Pancreas (tissue), 10 donors: ENCODE results near the gene ATL1. TPM values are rescaled to one million over a fixed set of nuclear protein-coding genes. Genes with fewer than 3 reads are reported as not detected.
"Not testable (repeated sequence)": the region's sequence is repeated elsewhere in the genome, so short reads cannot be mapped to it uniquely, and the experiment has no call there.

Experiments
- ATAC-seq, 4 donors: fragments of 200-7000 bp; cut with Tn5 transposase; one replicate each; pipeline versions ENCODE4 v1.8.0 to v1.9.1; 2020; ENCODE audit warnings: mild to moderate bottlenecking in 4 of 4, moderate library complexity in 4 of 4
- DNase-seq, 6 donors: peaks; one replicate each; pipeline ENCODE4 v3.0.0-alpha.2; 2020
- FAIRE-seq: peaks from 2 replicates; lab custom pipeline; 2012; peaks lifted over from hg19 to GRCh38; lab: Jason Lieb, UNC
- H3K27ac ChIP-seq, 4 donors: fragments of 200-600 bp; sonication (generic); 1 replicate in 3 of 4; 2 replicates in 1 of 4; pipeline versions ENCODE4 v1.5.0 to v1.8.0; 2020
- H3K27me3 ChIP-seq, 4 donors: fragments of 200-600 bp; one replicate each; pipeline ENCODE4 v1.8.0; 2021
- H3K36me3 ChIP-seq, 3 donors: fragments of 200-600 bp; sonication (generic) in 1 of 3; one replicate each; pipeline versions ENCODE4 v1.5.0 to v1.8.0; 2020 to 2021
- H3K4me1 ChIP-seq, 3 donors: fragments of 200-600 bp; one replicate each; pipeline ENCODE4 v1.8.0; 2021
- H3K4me3 ChIP-seq, 4 donors: fragments of 200-600 bp; sonication (generic) in 2 of 4; one replicate each; pipeline versions ENCODE4 v1.5.0 to v1.8.0; 2020 to 2021
- H3K9me3 ChIP-seq, 4 donors: fragments of 200-600 bp; one replicate each; pipeline ENCODE4 v1.8.0; 2021
- CTCF ChIP-seq, 4 donors: fragments of 200-600 bp; sonication (generic) in 3 of 4; IDR thresholded peaks; one replicate each; pipeline versions ENCODE4 v1.5.0 to v1.8.0; 2021; ENCODE audit warnings: antibody characterized with exemption in 4 of 4
- WGBS, 2 donors: extraction: QIAGEN DNeasy Blood & Tissue Kit; methylation state at CpG; one replicate each; pipeline ENCODE4 v1.1.7; 2013; 5-methylcytosine and 5-hydroxymethylcytosine counted together
- intact Hi-C, 3 donors: fragments of 100-400 bp; cut with DNase I; formaldehyde crosslinking; loops; one replicate each; pipeline versions ENCODE4 v1.11.1 to v1.14.2; 2022
- polyA plus RNA-seq, 2 donors: library from polyadenylated mRNA; stranded (reverse); fragments of 200-250 nt; gene quantifications; one replicate each; pipeline ENCODE4 v1.2.3, GENCODE V29; 2013
- total RNA-seq, 6 donors: library from RNA; stranded (reverse); fragmentation: NEBNext Ultra II Directional in 4 of 6; extraction: Animal tissue kit (Norgen Biotek cat#: 25700) in 4 of 6; gene quantifications; one replicate each; pipeline versions ENCODE4 v1.2.1 to v1.2.4, GENCODE V29; 2021 to 2023
- donor health status: healthy with polysubstance abuse.
- donor health status: DM: no; HTN: no; CAD: no; lungs with moderate emphysema.
- donor health status: DM: no; HTN: no; CAD: no.
- donor health status: control.
- donor health status: control.
- donor health status: Bipolar disorder and iron deficiency.
- donor health status: DM: yes; HTN: yes; CAD: no.
- donor health status: DM: no; HTN: no; CAD: no.
- donor health status: DM: no; HTN: no; CAD: no.
- donor health status: DM: yes; HTN: yes; CAD: no.

Gene ATL1
- total and polyA plus RNA-seq, 8 donors, result 1.3 to 6.1 (median 3.2) TPM

GRCh38 chr14:50622978-50623377 lies 63.0 kb downstream of the ATL1 start:
- no peak for DNase-seq

GRCh38 chr14:50624447-50624846 lies 64.5 kb downstream of the ATL1 start:
- Histone ChIP-seq H3K9me3 (no peaks in the 10 kb centered on the region), H3K27ac (no peak overlapping the region), H3K4me1 (no peaks in the 10 kb centered on the region), H3K27me3 (no peaks in the 10 kb centered on the region), H3K4me3 (no peak overlapping the region), H3K36me3 (no peaks in the 10 kb centered on the region)
- intact Hi-C loops, result no loop called here
- FAIRE-seq (no peak), ATAC-seq (no peak), DNase-seq (no peak)
- TF ChIP-seq CTCF (IDR thresholded peaks at IDR 0.05), result no peak
- WGBS, 2 donors, result 93 to 100% methylated on average over 1 of the region's 1 CpG

More at GRCh38 chr14:50622978-50623377, 63.0 kb downstream of the ATL1 start:
- H3K4me1 ChIP-seq, result no peaks in the 10 kb centered on the region
- no peaks in the 10 kb centered on the region for H3K36me3 ChIP-seq
- WGBS, 2 donors, result 32 to 35% methylated on average over 1 of the region's 1 CpG
- TF ChIP-seq CTCF (IDR thresholded peaks at IDR 0.05), result no peak
- intact Hi-C loops, result no loop called here
- no peaks in the 10 kb centered on the region for H3K9me3 ChIP-seq
- H3K4me3 ChIP-seq, result no peak overlapping the region
- ATAC-seq (no peak), FAIRE-seq (no peak)
- H3K27ac ChIP-seq, result no peak overlapping the region
- H3K27me3 ChIP-seq, result no peaks in the 10 kb centered on the region

DNA sequence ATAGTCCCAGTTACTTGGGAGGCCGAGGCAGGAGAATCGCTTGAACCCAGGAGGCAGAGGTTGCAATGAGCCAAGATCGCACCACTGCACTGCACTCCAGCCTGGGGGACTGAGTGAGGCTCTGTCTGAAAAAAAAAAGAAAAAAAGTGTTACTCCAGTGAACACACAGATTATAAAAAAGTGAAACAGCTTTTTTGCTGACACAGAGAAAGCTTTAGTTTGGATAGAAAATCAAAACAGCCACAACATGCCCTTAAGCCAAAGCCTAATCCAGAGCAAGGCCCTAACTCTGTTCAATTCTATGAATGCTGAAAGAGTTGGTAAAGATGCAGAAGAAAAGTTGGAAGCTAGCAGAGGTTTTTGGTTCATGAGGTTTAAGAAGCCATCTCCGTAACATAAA lies 65.0 kb downstream of the ATL1 start:
- H3K4me3 ChIP-seq, H3K27me3 ChIP-seq, H3K36me3 ChIP-seq, ATAC-seq, DNase-seq, FAIRE-seq, intact Hi-C loops, H3K9me3 ChIP-seq, H3K4me1 ChIP-seq, H3K27ac ChIP-seq: not testable (repeated sequence)
- WGBS, 2 donors, result 97 to 98% methylated on average over 4 of the region's 4 CpGs

DNA sequence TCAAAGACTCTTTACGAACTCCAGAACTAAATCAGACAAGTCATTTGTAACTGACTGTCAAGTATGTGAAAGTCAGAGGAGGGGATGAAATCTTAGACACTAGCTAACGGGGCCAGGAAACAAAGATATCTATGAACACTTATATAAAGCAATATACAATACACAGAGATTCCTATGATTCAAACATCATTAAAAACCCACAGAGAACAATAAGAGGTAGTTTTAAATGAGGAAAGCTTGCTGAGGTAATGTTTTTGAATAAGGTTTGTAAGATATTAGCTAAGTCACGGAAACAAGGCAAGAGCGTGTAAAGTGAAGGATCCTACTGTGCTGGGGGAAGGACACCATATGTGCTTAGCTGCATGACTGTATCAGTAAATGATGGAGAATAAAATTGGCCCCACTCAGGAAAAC lies 71.5 kb downstream of the ATL1 start:
- intact Hi-C loops, result no loop called here
- ATAC-seq (no peak), FAIRE-seq (no peak), DNase-seq (no peak)
- 92 to 93% methylated on average over 4 of the region's 4 CpGs for WGBS, 2 donors
- H3K36me3 ChIP-seq, result peaks cover 0 to 14% (median 4%) of the 10 kb centered on the region in 3 donors
- H3K4me3 ChIP-seq, result no peak overlapping the region
- no peak overlapping the region for H3K27ac ChIP-seq
- H3K27me3 ChIP-seq, result no peaks in the 10 kb centered on the region
- no peaks in the 10 kb centered on the region for H3K9me3 ChIP-seq
- no peak for TF ChIP-seq CTCF (IDR thresholded peaks at IDR 0.05)
- H3K4me1 ChIP-seq, result no peaks in the 10 kb centered on the region

DNA sequence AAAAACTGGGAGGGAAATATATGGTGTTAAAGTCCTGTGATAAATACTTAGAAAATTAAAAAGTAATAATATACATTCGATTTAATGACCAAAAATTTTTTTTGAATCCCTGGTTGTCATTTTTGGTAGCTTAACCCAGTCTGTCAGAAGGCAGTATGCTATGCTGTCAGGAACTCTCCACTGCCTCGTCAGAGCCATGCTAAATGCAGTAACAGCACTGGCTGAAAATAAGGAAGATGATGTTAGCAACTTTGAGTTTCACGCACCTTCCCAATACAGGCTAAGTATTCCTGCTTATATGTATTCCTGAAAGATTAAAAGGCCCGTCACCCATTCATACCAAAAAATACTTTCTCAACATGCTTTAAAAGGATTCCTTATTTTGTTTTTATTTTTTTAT lies 74.0 kb downstream of the ATL1 start:
- intact Hi-C loops, result no loop called here
- H3K27ac ChIP-seq, result no peak overlapping the region
- H3K36me3 ChIP-seq, result peaks cover 0 to 14% (median 4%) of the 10 kb centered on the region in 3 donors
- H3K4me1 ChIP-seq, result no peaks in the 10 kb centered on the region
- FAIRE-seq (no peak), ATAC-seq (no peak), DNase-seq (no peak)
- no peak overlapping the region for H3K4me3 ChIP-seq
- WGBS, 2 donors, result 80 to 82% methylated on average over 4 of the region's 4 CpGs
- H3K9me3 ChIP-seq, result no peaks in the 10 kb centered on the region
- no peaks in the 10 kb centered on the region for H3K27me3 ChIP-seq
- TF ChIP-seq CTCF (IDR thresholded peaks at IDR 0.05), result no peak
